Hepatocyte (in vitro differentiated cells): ENCODE results near the gene HTR4. TPM values are rescaled to one million over a fixed set of nuclear protein-coding genes. Genes with fewer than 3 reads are reported as not detected.

Experiments used
- DNase-seq: peaks from one replicate; pipeline ENCODE4 v3.0.0-alpha.2; 2016; ENCODE audit warnings: low spot score
- H2AFZ ChIP-seq: fragments of 200-600 bp; sonication (generic); 2 replicates; pipeline ENCODE4 v1.6.0; 2016; ENCODE audit warnings: antibody characterized with exemption, mild to moderate bottlenecking
- H3K27ac ChIP-seq: fragments of 200-600 bp; sonication (generic); 2 replicates; pipeline ENCODE4 v1.5.1; 2016; ENCODE audit warnings: mild to moderate bottlenecking
- H3K27me3 ChIP-seq: fragments of 200-600 bp; sonication (generic); 2 replicates; pipeline ENCODE4 v1.6.1; 2016
- H3K36me3 ChIP-seq: fragments of 200-600 bp; sonication (generic); replicated peaks from 2 replicates; pipeline ENCODE4 v1.5.1; 2016; ENCODE audit warnings: low read depth; ENCODE audit not compliant: insufficient read depth
- H3K4me1 ChIP-seq: fragments of 200-600 bp; sonication (generic); 2 replicates; pipeline ENCODE4 v1.5.1; 2016; ENCODE audit warnings: mild to moderate bottlenecking, moderate library complexity; ENCODE audit not compliant: insufficient read depth
- H3K4me2 ChIP-seq: fragments of 200-600 bp; sonication (generic); 2 replicates; pipeline ENCODE4 v1.6.0; 2016
- H3K4me3 ChIP-seq: fragments of 200-600 bp; sonication (generic); 2 replicates; pipeline ENCODE4 v1.5.1; 2016; ENCODE audit warnings: mild to moderate bottlenecking
- H3K79me2 ChIP-seq: fragments of 200-600 bp; sonication (generic); 2 replicates; pipeline ENCODE4 v1.6.0; 2017; ENCODE audit warnings: mild to moderate bottlenecking
- H3K9me2 ChIP-seq: fragments of 200-600 bp; sonication (generic); replicated peaks from 2 replicates; pipeline ENCODE4 v1.6.0; 2017; ENCODE audit warnings: mild to moderate bottlenecking; ENCODE audit not compliant: insufficient read depth
- H3K9me3 ChIP-seq: fragments of 200-600 bp; sonication (generic); 2 replicates; pipeline ENCODE4 v1.5.1; 2016; ENCODE audit warnings: low read depth, mild to moderate bottlenecking
- H4K20me1 ChIP-seq: fragments of 200-600 bp; sonication (generic); 2 replicates; pipeline ENCODE4 v1.6.0; 2016; ENCODE audit warnings: mild to moderate bottlenecking; ENCODE audit not compliant: insufficient read depth, poor library complexity, severe bottlenecking
- CTCF ChIP-seq: fragments of 200-600 bp; sonication (generic); IDR thresholded peaks from 2 replicates; pipeline ENCODE4 v1.5.1; 2016; ENCODE audit warnings: antibody characterized with exemption, mild to moderate bottlenecking; ENCODE audit not compliant: poor library complexity
- EZH2 ChIP-seq: fragments of 200-600 bp; sonication (generic); IDR thresholded peaks from 2 replicates; pipeline ENCODE4 v1.6.1; 2016; ENCODE audit warnings: antibody characterized with exemption, mild to moderate bottlenecking, borderline replicate concordance
- EZH2phosphoT487 ChIP-seq: fragments of 200-600 bp; sonication (generic); IDR thresholded peaks from one replicate; pipeline ENCODE4 v1.6.1; 2018; ENCODE audit warnings: antibody characterized with exemption, mild to moderate bottlenecking, low read depth, moderate library complexity; ENCODE audit not compliant: unreplicated experiment, severe bottlenecking
- WGBS: methylation state at CpG from one replicate; pipeline ENCODE4 v1.1.6; 2016; ENCODE audit warnings: low lambda C conversion rate; ENCODE audit errors: missing lambda C conversion rate; 5-methylcytosine and 5-hydroxymethylcytosine counted together
- polyA plus RNA-seq: library from polyadenylated mRNA; unstranded; fragments of >200 nt; fragmentation: Nextera tagmentation; extraction: Ambion mirVana; gene quantifications from 2 replicates; pipeline ENCODE4 v1.2.1, GENCODE V29; 2016
- total RNA-seq: library from RNA; depleted of rRNA; stranded (reverse); fragments of >200 nt; gene quantifications from 2 replicates; pipeline ENCODE4 v1.2.3, GENCODE V29; 2014

The HTR4 gene
- total and polyA plus RNA-seq, 2 experiments from 2014 or later = 0.29 to 2.3 TPM

- H3K36me3 ChIP-seq = no peaks in the 10 kb centered on the region
- H3K27me3 ChIP-seq = peaks cover 2% of the 10 kb centered on the region
- H3K9me2 ChIP-seq = no peaks in the 10 kb centered on the region
- TF ChIP-seq EZH2 (no peak), EZH2phosphoT487 (no peak), CTCF (no peak)
- DNase-seq = no peak
- H3K79me2 ChIP-seq = no peaks in the 10 kb centered on the region
- no peaks in the 10 kb centered on the region for H3K9me3 ChIP-seq
- H2AFZ ChIP-seq = no peak overlapping the region
- H3K27ac ChIP-seq = no peak overlapping the region
- H3K4me3 ChIP-seq = no peak overlapping the region
- no peaks in the 10 kb centered on the region for H4K20me1 ChIP-seq
- peaks cover 11% of the 10 kb centered on the region for H3K4me1 ChIP-seq
- no peak overlapping the region for H3K4me2 ChIP-seq
- 77% methylated on average over 1 of the region's 1 CpG for WGBS
These were observed 162.0 kb downstream of the HTR4 start for GRCh38 chr5:148492351-148492750.

GRCh38 chr5:148491793-148492184 lies 162.5 kb downstream of the HTR4 start:
- no peaks in the 10 kb centered on the region for H3K36me3 ChIP-seq
- H3K9me2 ChIP-seq = no peaks in the 10 kb centered on the region
- no peaks in the 10 kb centered on the region for H4K20me1 ChIP-seq
- H3K4me3 ChIP-seq = no peak overlapping the region
- no peaks in the 10 kb centered on the region for H3K79me2 ChIP-seq
- TF ChIP-seq CTCF (no peak), EZH2phosphoT487 (no peak), EZH2 (no peak)
- peaks cover 11% of the 10 kb centered on the region for H3K4me1 ChIP-seq
- H3K4me2 ChIP-seq = no peak overlapping the region
- no peak overlapping the region for H2AFZ ChIP-seq
- WGBS = 29% methylated on average over 6 of the region's 6 CpGs
- no peak overlapping the region for H3K27ac ChIP-seq
- peaks cover 5% of the 10 kb centered on the region for H3K27me3 ChIP-seq
- peak; percentile 15 for DNase-seq
- no peaks in the 10 kb centered on the region for H3K9me3 ChIP-seq

GRCh38 chr5:148491015-148491792 lies 163.1 kb downstream of the HTR4 start:
- DNase-seq = no peak
- Histone ChIP-seq H3K27ac (no peak overlapping the region), H3K9me3 (no peaks in the 10 kb centered on the region), H3K79me2 (no peaks in the 10 kb centered on the region), H3K9me2 (no peaks in the 10 kb centered on the region), H4K20me1 (no peaks in the 10 kb centered on the region), H2AFZ (no peak overlapping the region), H3K36me3 (no peaks in the 10 kb centered on the region), H3K4me1 (peaks cover 11% of the 10 kb centered on the region), H3K27me3 (peaks cover 7% of the 10 kb centered on the region), H3K4me3 (no peak overlapping the region), H3K4me2 (no peak overlapping the region)
- WGBS = 58% methylated on average over 10 of the region's 10 CpGs
- TF ChIP-seq EZH2phosphoT487 (no peak), EZH2 (no peak), CTCF (no peak)
